ENCODE data around the gene CORO7.

- no peak for TF ChIP-seq CTCF (IDR thresholded peaks at IDR 0.05)
- no peak for TF ChIP-seq POLR2A (IDR thresholded peaks at IDR 0.05)
- TF ChIP-seq EP300 (IDR thresholded peaks at IDR 0.05), result no peak
Observed at GRCh38 chr16:4376126-4376892, 40.1 kb downstream of the CORO7 start.

Measured in gastroesophageal sphincter (tissue), 3 donors.